HG03135 (cell line): Measurements from ENCODE around the gene TMEM131L.
"Not testable (repeated sequence)": the region's sequence is repeated elsewhere in the genome, so short reads cannot be mapped to it uniquely, and the experiment has no call there.

ENCODE experiments used
- ATAC-seq: cut with Tn5 transposase; IDR thresholded peaks from one replicate; pipeline ENCODE4 v1.9.1; 2021; ENCODE audit warnings: mild to moderate bottlenecking, moderate library complexity; ENCODE audit not compliant: unreplicated experiment

Gene TMEM131L

DNA sequence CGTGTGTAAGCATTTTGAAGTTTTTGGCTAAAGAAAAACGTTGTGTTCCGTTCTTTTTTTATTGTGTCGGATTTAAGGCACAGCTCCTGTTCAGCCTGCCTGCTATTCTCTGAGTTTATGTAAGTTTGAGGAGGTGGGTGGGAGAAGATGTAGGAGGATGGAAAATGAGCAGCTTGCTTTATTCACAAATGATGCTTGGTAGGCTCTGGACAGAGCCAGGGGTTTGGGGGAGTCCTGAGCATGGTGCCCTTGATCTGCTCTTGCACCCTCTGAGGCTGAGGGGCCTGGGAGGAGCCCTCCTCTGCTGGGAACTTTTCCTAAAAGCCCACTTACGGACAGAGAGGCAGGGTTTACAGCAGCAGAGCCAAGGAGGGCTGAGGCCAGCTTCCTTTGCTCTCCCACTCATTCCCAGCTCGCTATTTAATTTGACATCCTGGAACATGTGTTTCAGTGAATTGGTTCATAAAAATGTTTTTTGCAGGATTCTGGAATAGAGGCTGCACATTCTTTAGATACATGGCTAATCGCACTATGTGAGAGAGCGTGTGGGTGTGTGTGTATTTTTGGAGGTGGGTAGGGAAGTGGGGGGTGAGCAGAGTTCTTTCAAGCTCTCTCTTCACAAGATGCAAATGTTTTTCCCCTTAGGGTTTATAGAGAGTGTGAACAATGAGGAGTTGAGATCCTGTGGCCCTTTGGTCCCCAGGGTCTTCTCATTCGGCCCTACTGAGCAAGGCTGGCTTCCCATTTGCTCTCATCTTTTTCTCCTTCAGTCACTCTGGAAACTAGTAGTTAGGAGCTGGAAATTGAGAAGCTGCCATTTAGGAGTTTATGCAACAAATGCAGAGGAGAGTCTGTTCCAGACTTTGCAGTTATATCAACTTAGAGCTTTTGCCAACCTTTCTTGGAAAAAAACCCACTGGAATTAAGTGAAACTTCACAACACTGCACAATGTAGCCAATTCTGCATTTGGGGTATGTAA is 32.1 kb downstream of the TMEM131L start:
- peak; percentile 54 for ATAC-seq

DNA sequence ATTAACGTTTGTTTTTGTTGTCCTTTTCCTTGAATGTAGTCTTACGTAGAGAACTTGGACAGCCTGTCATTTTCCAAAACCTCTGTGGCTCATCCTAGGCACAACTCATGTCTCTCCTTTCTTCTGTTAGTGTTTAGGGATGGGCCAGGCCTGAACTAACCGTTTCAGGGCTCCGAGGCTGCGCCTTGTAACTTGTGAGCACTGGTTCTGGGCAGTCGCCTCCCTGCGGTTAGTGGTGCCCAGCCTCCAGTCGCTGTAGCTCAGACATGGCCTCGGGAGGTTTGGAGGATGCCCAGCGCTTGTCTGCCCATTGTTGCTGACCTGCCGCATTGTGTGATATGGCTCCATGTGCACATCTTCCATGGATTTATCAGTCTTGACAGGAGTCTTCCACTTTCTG is 32.8 kb downstream of the TMEM131L start:
- no peak for ATAC-seq

DNA sequence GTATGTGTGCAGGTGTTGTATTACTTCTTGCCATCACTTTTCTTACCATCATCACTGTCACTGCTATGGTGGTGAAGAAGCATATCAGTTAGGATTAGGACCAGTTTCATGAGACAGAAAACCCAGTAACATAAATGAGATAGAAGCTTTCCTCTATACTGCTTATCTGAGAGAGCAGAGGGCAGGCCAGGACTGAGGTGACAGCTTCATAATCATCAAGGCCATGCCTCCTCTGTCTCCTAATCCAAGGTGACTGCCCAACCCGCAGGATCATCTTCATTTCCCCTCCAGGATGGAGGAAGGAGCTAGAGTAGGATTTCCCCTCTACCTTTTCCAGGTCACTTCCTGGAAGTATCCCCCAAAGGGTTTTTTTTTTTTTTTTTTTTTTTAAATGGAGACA is 35.4 kb downstream of the TMEM131L start:
- ATAC-seq = no peak

DNA sequence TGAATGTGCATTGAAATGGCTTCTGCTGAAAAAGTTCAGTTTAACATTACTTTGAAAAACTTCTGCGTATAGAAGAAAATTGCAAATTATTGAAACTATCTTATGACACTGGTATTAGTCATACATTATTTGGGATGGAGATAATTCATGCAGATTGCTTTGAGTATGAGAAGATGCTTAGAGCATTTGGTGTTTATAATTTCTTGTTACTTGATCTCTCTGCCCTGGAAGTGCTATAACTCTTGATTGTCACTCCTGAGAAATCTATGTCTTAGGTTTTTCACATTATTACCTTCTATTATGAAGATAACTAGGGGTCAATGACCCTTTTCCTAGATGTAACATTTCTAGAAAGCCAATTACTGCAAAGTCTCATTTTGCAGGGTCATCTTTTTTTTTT is 36.4 kb downstream of the TMEM131L start:
- ATAC-seq = no peak

DNA sequence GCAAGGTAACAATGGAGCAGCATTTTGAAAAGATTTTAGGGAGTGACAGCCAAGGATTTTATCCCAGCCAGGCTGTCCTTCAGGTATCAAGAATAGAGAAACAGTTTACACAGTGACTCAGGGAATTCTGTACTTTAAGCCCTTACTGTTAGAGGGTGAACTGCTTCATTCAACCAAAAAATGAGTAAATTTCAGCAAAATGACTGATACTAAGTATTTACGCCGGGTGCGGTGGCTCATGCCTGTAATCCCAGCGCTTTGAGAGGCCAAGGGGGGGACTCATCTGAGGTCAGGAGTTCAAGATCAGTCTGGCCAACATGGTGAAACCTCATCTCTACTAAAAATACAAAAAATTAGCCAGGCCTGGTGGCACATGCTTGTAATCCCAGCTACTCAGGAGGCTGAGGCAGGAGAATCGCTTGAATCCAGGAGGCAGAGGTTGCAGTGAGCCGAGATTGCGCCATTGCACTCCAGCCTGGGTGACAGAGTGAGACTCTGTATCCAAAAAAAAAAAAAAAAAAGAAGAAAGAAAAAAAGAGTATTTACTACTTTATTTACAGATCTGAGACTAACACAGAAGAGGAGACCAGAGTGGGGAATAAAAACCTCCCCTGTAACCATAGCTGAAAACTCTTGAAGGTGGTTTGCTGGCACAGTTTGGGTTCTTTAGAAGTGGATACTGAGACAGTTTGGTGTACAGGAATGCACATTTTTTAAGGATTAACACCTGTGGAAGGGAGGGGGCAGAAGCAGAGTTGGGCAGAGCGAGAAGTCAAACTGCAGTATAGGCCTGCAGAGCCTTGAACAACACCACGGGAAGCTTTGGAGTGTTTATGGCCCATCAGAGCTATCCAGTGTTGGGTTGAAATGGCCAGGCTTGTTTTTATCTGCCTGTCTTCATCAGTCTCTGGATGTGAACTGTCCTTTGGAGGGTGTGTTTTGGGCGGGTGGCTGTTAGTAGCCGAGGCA is 40.5 kb downstream of the TMEM131L start:
- no peak for ATAC-seq

DNA sequence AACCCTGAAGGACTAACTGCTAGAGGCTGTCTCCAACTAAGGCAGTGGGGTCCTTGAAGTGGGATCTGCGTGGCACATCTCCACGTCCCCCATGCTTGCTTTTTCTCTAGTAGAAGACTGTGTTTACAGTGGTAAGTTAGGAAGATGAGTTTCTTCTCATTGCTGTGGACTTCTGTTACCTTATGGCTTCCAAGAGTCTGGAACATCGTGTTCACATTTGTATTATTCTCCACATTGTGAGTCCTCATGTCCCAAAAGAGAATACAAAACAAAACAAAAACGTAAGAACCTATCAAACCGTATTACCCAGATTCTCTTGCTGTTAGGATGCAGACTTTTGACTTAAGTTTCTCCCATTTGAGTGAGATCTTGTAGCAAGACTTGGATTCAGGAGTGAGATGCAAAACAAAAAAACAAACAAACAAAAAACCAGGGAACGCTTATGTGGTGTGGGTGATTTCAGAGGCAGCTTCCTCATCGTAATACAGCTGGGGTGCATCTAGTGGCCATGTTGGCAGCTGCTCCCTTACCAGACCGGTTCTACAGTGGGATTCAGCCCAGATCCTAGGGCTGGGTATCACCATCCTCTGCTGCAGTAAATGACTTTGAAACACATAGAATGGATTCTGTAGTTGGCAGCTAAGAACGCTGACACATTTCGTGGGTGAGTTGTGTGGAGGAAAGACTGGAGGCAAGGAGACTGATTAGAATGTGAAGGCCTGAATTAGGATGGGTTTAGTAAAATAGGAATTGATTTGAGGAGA is 41.3 kb downstream of the TMEM131L start:
- ATAC-seq = no peak

DNA sequence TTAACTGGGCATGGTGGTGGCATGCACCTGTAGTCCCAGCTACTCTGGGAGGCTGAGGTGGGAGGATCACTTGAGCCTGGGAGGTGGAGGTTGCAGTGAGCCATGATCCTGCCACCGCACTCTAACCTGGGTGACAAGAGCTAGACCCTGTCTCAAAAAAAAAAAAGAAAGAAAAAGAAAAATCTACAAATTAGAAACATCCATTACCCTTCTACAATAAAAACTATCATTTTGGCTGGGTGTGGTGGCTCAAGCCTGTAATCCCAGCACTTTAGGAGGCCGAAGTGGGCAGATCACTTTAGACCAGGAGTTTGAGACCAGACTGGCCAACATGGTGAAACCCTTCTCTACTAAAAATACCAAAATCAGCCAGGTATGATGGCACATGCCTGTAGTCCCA is 43.1 kb downstream of the TMEM131L start:
- not testable (repeated sequence) for ATAC-seq

DNA sequence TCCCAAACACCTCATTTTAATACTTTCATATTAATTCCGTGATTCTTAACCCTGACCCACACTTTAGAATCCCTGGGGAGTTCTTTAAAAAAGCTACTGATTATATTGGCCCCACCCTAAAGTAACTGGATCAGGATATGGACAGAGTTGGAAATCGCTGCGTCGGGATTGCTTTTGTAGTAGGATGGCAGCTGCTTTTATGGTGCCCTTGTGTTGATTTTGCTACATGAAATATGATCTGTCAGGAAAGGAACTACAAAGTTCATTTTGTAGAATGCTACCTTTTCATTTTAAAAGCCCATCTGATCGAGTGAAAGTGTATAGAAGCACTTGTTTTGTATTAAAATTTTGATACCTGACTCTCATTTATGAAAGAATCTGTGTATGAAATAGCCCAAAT is 43.6 kb downstream of the TMEM131L start:
- ATAC-seq = no peak

DNA sequence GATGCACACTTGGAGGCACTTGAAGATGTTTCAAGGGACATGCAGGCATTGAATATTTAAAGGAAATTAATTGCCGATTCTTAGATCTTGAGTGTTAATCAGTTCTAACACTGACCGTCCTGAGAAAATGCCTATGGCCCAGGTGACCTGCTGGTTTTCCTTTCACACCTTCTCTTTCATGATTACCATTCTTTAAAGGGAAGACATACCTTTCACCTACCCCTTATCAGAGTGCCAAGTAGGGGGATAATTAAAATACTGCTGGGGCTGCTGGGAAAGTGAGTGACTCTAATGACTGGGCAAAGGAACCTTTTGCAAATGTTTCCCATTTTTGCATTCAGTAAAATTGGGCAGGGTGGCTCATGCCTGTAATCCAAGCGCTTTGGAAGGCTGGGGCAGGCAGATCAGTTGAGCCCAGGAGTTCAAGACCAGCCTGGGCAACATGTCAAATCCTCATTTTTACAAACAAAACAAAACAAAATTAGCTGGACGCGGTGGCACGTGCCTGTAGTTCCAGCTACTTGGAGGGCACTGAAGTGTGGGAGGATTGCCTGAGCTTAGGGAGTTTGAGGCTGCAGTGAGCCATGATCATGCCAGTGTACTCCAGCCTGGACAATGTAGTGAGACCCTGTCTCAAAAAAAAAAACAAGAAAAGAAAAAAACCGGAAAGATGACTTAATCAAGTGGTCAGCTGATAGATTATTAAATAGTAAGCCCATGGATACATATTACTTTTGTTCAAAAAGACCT is 44.3 kb downstream of the TMEM131L start:
- ATAC-seq = no peak

DNA sequence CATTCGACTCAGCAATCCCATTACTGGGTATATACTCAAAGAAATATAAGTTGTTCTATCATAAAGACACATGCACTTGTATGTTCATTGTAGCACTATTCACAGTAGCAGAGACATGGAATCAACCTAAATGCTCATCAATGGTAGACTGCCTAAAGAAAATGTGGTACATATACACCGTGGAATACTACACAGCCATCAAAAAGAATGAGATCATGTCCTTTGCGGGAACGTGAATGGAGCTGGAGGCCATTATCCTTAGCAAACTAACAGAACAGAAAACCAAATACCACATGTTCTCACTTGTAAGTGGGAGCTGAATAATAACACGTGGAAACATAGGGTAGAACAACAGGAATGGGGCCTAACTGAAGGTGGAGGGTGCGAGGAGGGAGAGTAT is 44.9 kb downstream of the TMEM131L start:
- ATAC-seq = no peak

DNA sequence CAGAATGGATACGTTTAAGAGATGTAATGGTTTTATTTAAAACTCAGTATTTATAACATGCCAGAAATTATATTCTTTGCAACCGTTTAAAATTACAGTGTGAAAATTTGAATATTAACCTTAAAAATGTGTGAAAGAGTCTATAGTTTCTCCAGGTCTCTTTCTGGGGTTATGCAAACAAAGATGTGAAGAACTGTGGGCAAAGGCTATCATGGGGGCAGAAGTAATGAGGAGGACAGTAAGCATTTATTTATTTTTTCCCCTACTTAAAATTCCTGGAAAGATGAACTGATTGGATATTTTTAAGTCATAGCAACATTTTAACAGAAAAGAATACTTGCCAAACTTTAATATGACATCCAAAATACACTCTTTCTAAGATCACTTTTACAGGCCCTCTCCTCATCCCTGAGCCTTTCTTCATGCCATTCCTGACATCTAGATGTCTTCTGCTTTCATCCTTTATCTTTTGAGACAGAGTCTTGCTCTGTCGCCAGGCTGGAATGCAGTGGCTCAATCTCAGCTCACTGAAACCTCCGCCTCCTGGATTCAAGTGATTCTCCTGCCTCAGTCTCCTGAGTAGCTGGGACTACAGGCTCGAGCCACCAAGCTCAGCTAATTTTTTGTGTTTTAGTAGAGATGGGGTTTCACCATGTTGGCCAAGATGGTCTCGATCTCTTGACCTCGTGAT is 46.1 kb downstream of the TMEM131L start:
- ATAC-seq = no peak

DNA sequence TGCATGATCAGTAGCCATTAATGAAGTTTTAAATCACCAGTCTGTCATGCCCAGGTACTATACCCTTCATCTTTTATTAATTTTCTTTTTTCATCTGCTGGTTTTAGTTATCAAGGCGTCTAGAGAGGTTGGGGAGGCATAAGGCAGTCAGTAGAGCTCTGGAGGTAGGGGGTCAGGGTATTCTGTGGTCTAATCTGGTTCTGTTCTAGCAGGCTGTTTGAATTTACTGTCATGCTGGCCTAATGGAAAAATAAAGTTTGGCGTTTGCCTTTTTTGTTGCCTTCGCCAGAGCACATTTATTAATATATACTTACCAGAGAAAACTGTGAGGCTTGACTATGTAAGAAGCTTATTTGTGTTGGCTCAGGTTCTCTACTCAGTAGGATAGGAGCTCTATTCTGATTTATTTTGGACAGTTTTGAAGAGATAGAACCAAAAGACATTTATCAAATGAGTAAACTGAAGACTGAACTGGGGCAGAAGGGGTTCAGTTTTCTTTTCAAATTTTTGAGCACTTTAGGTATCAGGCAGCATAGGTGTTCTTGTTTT is 46.9 kb downstream of the TMEM131L start:
- ATAC-seq = no peak

DNA sequence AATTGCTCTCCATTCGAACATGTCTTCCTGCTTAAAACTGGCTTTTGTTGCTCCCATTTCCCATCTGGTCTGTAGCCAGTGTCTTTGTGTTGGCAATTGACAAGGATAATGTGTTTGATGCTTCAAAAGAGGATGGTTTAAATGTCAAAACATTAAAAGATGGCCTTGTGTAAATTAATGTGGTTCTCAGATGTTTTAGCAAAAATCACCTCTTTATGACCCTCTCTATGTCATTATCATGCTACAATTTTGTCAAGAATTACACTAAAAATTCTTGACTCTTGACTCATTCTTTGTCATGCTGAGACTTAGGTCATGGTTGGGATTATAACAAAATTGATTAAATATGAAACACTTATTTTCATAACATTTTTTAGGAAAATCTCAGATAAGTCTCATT is 47.4 kb downstream of the TMEM131L start:
- no peak for ATAC-seq

DNA sequence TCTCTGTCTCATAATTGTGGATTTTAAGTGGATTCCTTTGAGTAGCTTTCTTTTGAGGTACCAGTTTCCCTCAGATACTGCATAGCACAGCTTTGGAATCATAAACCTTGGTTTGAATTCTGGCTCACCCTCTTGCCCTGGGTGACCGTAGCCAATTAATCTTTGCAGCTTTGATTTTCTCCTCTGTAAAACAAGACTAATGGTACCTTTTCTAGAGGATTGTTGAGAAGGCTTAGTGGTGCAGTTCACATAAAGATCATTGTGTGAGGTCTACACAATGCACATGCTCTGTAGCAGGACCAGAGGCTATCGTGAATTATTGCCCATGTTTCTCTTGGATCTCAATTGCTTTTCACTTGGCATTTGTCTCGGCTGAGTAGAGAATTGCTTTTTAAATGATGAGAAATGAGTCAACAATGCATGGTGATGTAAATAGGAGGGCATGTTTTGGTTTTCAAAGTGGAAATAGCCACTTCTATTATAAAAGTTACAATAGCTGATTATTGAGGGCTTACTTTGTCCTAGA is 47.9 kb downstream of the TMEM131L start:
- ATAC-seq = no peak

DNA sequence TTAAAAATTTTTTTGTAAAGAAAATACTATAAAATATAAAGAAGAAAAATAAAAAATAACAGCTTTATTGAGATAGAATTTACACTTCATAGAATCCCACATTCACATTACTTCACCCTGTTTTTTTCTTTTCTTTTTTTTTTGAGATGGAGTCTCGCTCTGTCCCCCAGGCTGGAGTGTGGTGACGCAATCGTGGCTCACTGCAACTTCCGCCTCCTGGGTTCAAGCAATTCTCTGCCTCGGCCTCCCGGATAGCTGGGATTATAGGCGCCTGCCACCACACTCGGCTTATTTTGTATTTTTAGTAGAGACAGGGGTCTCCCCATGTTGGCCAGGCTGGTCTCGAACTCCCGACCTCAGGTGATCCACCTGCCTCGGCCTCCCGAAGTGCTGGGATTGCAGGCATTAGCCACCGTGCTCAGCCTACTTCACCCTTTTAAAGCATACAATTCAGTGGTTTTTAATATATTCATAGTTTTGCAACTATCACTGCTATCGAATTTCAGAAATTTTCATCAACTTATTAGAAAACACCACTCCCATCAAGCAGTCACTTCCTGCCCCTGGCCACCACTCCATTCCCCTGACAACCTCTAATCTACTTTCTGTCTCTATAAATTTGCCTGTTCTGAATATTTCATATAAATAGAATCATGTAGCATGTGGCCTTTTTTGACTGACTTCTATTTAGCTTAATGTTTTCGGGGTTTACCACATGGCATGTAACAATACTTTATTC is 48.7 kb downstream of the TMEM131L start:
- no peak for ATAC-seq

DNA sequence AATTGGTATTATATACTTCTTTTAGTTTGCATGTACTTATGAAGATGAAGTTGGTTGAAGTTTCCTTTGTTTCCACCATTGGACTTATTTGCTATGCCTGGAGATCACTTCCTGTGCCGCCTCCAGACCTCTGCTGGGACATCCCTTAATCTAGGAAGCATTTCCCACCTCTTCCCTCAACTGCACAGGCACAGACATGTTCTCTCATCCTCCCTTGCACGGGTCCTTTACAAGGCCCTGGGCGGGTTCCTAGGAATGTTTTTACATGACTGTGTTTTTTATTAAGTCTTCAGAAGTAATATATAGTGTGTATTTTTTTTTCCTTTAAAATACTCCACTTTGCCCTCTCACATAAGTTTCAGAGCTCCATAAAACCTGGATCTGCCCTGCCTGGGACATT is 51.0 kb downstream of the TMEM131L start:
- no peak for ATAC-seq

DNA sequence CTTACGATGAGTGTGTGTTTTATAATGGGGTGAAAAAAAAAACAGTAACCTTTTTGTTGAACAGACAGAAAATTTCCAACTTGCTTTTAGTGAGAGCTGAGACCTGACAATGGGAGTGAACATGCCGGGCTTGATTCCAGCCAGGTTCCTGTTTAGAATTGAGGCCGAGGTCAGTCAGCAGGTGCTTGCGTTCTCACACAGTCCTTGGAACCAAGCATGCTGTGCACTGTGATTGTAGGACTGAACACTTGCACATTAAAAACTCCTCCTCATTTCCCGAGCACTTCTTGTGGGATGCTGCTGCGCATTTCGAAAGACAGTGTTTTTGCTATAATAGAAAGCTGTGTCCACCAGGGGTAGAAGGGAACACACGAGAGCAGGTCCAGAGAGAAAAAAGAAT is 51.8 kb downstream of the TMEM131L start:
- ATAC-seq = no peak

DNA sequence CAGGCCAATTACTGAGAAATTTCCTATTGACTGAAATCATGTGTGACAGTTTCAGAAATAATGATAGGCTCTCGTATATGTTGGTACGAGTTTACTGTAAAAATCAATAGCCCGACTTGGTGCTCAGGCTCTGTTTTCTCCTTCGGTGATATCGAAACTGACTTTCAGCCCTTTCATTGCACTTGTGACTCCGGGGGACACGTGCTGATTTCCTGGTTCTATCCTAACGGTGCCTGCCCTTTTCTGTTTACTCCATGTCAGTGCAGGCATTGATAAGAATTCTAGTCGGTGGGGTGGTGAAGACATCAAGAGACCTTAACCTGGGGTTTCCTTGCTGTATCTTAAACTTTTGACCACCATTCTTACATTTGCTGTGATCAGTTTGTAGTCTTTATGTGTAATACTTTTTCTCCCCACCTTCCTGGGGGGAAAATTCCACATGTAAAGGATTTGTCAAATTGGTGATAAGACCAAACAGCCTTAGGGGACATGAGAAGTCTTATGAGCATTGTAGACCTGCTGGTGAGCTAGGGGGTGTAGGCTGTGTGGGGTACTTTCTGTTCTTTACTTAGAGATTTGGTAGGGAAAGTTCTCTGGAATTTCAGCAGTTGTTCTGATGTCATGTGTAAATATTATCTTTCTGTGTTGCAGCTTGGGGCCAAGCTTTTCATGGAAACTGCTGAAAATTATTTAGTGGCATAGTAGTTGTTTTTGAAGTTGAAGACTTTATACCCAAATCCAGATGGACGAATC is 52.7 kb downstream of the TMEM131L start:
- ATAC-seq = no peak
